HG03045 (cell line): ENCODE results near the gene F2RL2.
"Not testable (repeated sequence)": the region's sequence is repeated elsewhere in the genome, so short reads cannot be mapped to it uniquely, and the experiment has no call there.

ENCODE experiments used
- ATAC-seq: cut with Tn5 transposase; IDR thresholded peaks from one replicate; pipeline ENCODE4 v1.9.1; 2021; ENCODE audit warnings: mild to moderate bottlenecking, moderate library complexity; ENCODE audit not compliant: unreplicated experiment

F2RL2 gene

GRCh38 chr5:76625087-76625815 lies 2.0 kb upstream of the F2RL2 start:
- no peak for ATAC-seq

- no peak for ATAC-seq
Observed at GRCh38 chr5:76622076-76622475, 1.1 kb downstream of the F2RL2 start.

GRCh38 chr5:76620166-76620565 lies 3.0 kb downstream of the F2RL2 start:
- ATAC-seq = no peak

GRCh38 chr5:76617675-76618074 lies 5.5 kb downstream of the F2RL2 start:
- no peak for ATAC-seq

- no peak for ATAC-seq
Observed at GRCh38 chr5:76617229-76617628, 6.0 kb downstream of the F2RL2 start.

GRCh38 chr5:76616206-76616605 lies 7.0 kb downstream of the F2RL2 start:
- no peak for ATAC-seq

- ATAC-seq = no peak
Observed at GRCh38 chr5:76615759-76616158, 7.4 kb downstream of the F2RL2 start.

GRCh38 chr5:76612942-76613341 lies 10.3 kb downstream of the F2RL2 start:
- no peak for ATAC-seq

- no peak for ATAC-seq
Observed at GRCh38 chr5:76610196-76610595, 13.0 kb downstream of the F2RL2 start.

GRCh38 chr5:76608833-76609232 lies 14.4 kb downstream of the F2RL2 start:
- no peak for ATAC-seq

- ATAC-seq = no peak
Observed at GRCh38 chr5:76607353-76607871, 15.8 kb downstream of the F2RL2 start.

GRCh38 chr5:76606701-76607100 lies 16.5 kb downstream of the F2RL2 start:
- no peak for ATAC-seq

- no peak for ATAC-seq
Observed at GRCh38 chr5:76604838-76605237, 18.4 kb downstream of the F2RL2 start.

- ATAC-seq = not testable (repeated sequence)
Observed at GRCh38 chr5:76603991-76604390, 19.2 kb downstream of the F2RL2 start.

- no peak for ATAC-seq
Observed at GRCh38 chr5:76602094-76602726, 21.0 kb downstream of the F2RL2 start.

GRCh38 chr5:76601470-76601869 lies 21.7 kb downstream of the F2RL2 start:
- no peak for ATAC-seq

GRCh38 chr5:76600716-76601115 lies 22.5 kb downstream of the F2RL2 start:
- no peak for ATAC-seq

- ATAC-seq = no peak
Observed at GRCh38 chr5:76598531-76598930, 24.7 kb downstream of the F2RL2 start.

GRCh38 chr5:76595755-76596481 lies 27.3 kb downstream of the F2RL2 start:
- ATAC-seq = no peak

- ATAC-seq = no peak
Observed at GRCh38 chr5:76594107-76594506, 29.1 kb downstream of the F2RL2 start.

GRCh38 chr5:76592692-76593091 lies 30.5 kb downstream of the F2RL2 start:
- ATAC-seq = no peak

- ATAC-seq = no peak
Observed at GRCh38 chr5:76591366-76591765, 31.8 kb downstream of the F2RL2 start.
